Activated CD4-positive, alpha-beta T cell treated with anti-CD3 and anti-CD28 coated beads, Interleukin-2, amount 10 ng/mL, durations not matched to agents 7 days and 5 days (primary cell): ENCODE measurements around the gene NHLRC3. TPM values are rescaled to one million over a fixed set of nuclear protein-coding genes. Genes with fewer than 3 reads are reported as not detected.
"Not testable (repeated sequence)": the region's sequence is repeated elsewhere in the genome, so short reads cannot be mapped to it uniquely, and the experiment has no call there.

Experiments used
- CTCF ChIA-PET: fragments of 350-600 bp; sonication (Branson Sonifier 250); formaldehyde crosslinking; loops from one replicate; lab custom pipeline; 2021; ENCODE audit warnings: antibody characterized with exemption; lab: Charles Lee
- POLR2A ChIA-PET: fragments of 350-600 bp; sonication (Branson Sonifier 250); formaldehyde crosslinking; loops from one replicate; lab custom pipeline; 2021; ENCODE audit warnings: antibody characterized with exemption; lab: Charles Lee
- DNase-seq: peaks from one replicate; pipeline ENCODE4 v3.0.0-alpha.2; 2020
- H3K27ac Mint-ChIP-seq: one replicate; pipeline ENCODE4 v1.8.0; 2021; ENCODE audit warnings: mild to moderate bottlenecking, moderate library complexity, mixed read lengths
- H3K27me3 Mint-ChIP-seq: one replicate; pipeline ENCODE4 v1.8.0; 2021; ENCODE audit warnings: mixed read lengths
- H3K36me3 Mint-ChIP-seq: one replicate; pipeline ENCODE4 v1.8.0; 2021; ENCODE audit warnings: low read depth, mixed read lengths
- H3K4me1 Mint-ChIP-seq: one replicate; pipeline ENCODE4 v1.8.0; 2021; ENCODE audit warnings: mixed read lengths
- H3K4me3 Mint-ChIP-seq: one replicate; pipeline ENCODE4 v1.8.0; 2021; ENCODE audit warnings: mild to moderate bottlenecking, moderate library complexity, mixed read lengths
- H3K9me3 Mint-ChIP-seq: one replicate; pipeline ENCODE4 v1.8.0; 2021; ENCODE audit warnings: mixed read lengths
- total RNA-seq, 2 experiments: library from RNA; stranded (reverse); gene quantifications; one replicate each; pipeline ENCODE4 v1.2.3, GENCODE V29; 2021

NHLRC3 gene
- total RNA-seq, 2 experiments from 2014 or later = 18.4 to 20.4 TPM

DNA sequence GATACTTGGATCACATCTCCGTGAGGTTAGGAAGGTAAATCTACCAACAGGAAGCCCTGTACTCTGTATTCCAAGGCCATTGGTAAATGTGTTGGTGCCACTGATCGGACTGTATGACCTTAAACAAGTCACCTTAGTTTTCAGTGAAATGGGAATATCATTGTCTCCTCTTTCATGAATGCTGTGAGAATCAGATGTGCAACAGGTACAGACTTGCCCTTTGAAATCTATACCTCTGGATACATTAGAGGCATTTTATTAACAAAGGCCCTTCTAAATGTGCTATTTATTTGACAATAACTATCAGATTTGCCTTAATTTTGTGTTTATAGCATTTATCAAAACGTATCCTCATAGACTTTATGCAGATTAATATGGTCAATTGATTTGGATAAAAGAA lies 11.0 kb downstream of the NHLRC3 start:
- POLR2A ChIA-PET = no interaction called here
- no peak for DNase-seq
- no peaks in the 10 kb centered on the region for H3K27me3 Mint-ChIP-seq
- peaks cover 21% of the 10 kb centered on the region for H3K36me3 Mint-ChIP-seq
- H3K4me1 Mint-ChIP-seq = no peaks in the 10 kb centered on the region
- H3K27ac Mint-ChIP-seq = no peak overlapping the region
- CTCF ChIA-PET = interaction anchor here (0.8 to 1.9 kb wide), 3 partner anchors 11 to 54 kb away, joined by 3 to 6 read pairs (median 4); partner anchors contain the start of genes NHLRC3 and PROSER1
- no peaks in the 10 kb centered on the region for H3K9me3 Mint-ChIP-seq
- H3K4me3 Mint-ChIP-seq = no peak overlapping the region

GRCh38 chr13:39051157-39051556 lies 12.9 kb downstream of the NHLRC3 start:
- ChIA-PET POLR2A (no interaction called here), CTCF (interaction anchor here (1.0 kb wide), 1 partner anchor 536 kb away, joined by 3 read pairs; no protein-coding TSS in a partner anchor)
- Mint-ChIP-seq H3K27ac (no peak overlapping the region), H3K4me3 (no peak overlapping the region), H3K27me3 (no peaks in the 10 kb centered on the region), H3K36me3 (peaks cover 13% of the 10 kb centered on the region), H3K9me3 (no peaks in the 10 kb centered on the region), H3K4me1 (no peaks in the 10 kb centered on the region)
- DNase-seq = no peak

- Mint-ChIP-seq H3K4me1 (no peaks in the 10 kb centered on the region), H3K36me3 (peaks cover 15% of the 10 kb centered on the region), H3K27me3 (no peaks in the 10 kb centered on the region), H3K4me3 (no peak overlapping the region), H3K9me3 (peaks cover 3% of the 10 kb centered on the region), H3K27ac (no peak overlapping the region)
- DNase-seq = no peak
- ChIA-PET POLR2A (no interaction called here), CTCF (interaction anchor here (0.8 kb wide), 1 partner anchor 563 kb away, joined by 3 read pairs; no protein-coding TSS in a partner anchor)
Observed at GRCh38 chr13:39052944-39053343, 14.7 kb downstream of the NHLRC3 start.

GRCh38 chr13:39054112-39054511 lies 15.9 kb downstream of the NHLRC3 start:
- Mint-ChIP-seq H3K4me3 (no peak overlapping the region), H3K4me1 (no peaks in the 10 kb centered on the region), H3K27me3 (no peaks in the 10 kb centered on the region), H3K36me3 (peaks cover 7% of the 10 kb centered on the region), H3K27ac (no peak overlapping the region), H3K9me3 (peaks cover 3% of the 10 kb centered on the region)
- no peak for DNase-seq
- CTCF ChIA-PET = interaction anchor here (0.6 kb wide), 1 partner anchor 14 kb away, joined by 3 read pairs; no protein-coding TSS in a partner anchor
- POLR2A ChIA-PET = no interaction called here

DNA sequence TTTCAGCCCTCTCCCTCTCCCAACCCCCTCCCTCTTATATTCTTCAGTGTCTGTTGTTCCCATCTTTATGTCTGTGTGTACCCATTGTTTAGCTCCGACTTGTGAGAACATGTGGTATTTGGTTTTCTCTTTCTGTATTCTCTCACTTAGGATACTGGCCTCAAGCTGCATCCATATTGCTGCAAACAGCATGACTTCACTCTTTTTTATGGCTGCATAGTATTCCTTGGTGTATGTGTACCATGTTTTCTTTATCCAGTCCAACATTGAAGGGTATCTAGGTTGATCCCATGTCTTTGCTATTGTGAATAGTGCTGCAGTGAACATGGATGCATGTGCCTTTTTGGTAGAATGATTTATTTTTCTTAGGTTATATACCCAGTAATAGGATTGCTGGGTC lies 17.8 kb downstream of the NHLRC3 start:
- H3K27ac Mint-ChIP-seq = no peak overlapping the region
- H3K9me3 Mint-ChIP-seq = peaks cover 3% of the 10 kb centered on the region
- H3K36me3 Mint-ChIP-seq = peaks cover 16% of the 10 kb centered on the region
- H3K27me3 Mint-ChIP-seq = no peaks in the 10 kb centered on the region
- no peak overlapping the region for H3K4me3 Mint-ChIP-seq
- ChIA-PET POLR2A (no interaction called here), CTCF (no interaction called here)
- DNase-seq = no peak
- H3K4me1 Mint-ChIP-seq = peaks cover 4% of the 10 kb centered on the region

DNA sequence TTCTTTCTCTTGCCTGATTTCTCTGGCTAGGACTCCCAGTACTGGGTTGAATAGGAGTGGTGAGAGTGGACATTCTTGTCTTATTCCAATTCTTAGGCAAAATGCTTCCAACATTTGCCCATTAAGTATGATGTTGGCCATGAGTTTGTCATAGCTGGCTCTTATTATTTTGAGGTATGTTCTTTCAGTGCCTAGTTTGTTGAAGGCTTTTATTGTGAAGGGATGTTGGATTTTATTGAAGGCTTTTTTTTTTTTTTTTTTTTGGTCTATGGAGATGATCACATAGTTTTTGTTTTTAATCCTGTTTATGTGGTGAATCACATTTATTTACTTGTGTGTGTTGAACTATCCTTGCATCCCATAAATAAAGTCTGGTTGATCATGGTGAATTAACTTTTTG lies 19.8 kb downstream of the NHLRC3 start:
- Mint-ChIP-seq H3K27me3 (no peaks in the 10 kb centered on the region), H3K4me3 (no peak overlapping the region), H3K27ac (no peak overlapping the region), H3K36me3 (peaks cover 16% of the 10 kb centered on the region), H3K4me1 (peaks cover 4% of the 10 kb centered on the region), H3K9me3 (peaks cover 3% of the 10 kb centered on the region)
- POLR2A ChIA-PET = no interaction called here
- CTCF ChIA-PET = interaction anchor here (0.6 kb wide), 2 partner anchors 41 to 329 kb away, joined by 3 to 5 read pairs; no protein-coding TSS in a partner anchor
- DNase-seq = no peak

DNA sequence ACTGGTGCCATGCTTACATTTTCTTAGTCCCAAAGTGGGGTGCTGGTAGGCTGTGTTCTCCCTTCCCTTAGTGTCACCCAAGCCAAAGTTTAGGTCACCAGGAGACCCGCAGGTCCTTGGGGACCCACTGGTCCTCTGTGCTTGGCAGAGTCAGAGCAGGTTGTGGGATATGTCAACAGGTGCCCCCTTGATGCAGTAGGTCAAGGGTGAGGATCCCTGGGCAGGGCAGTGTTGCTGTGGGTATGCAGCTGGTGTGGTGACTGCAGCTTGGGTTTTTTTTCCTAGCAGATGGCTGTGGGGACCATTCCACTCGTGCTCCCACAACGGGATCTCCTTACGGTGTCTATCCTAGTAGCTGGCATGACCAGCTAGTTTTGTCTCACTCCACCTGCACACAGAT lies 23.7 kb downstream of the NHLRC3 start:
- H3K27me3 Mint-ChIP-seq = no peaks in the 10 kb centered on the region
- POLR2A ChIA-PET = no interaction called here
- no peak overlapping the region for H3K4me3 Mint-ChIP-seq
- peaks cover under 1% of the 10 kb centered on the region for H3K9me3 Mint-ChIP-seq
- peaks cover 4% of the 10 kb centered on the region for H3K4me1 Mint-ChIP-seq
- CTCF ChIA-PET = no interaction called here
- H3K36me3 Mint-ChIP-seq = peaks cover 11% of the 10 kb centered on the region
- no peak for DNase-seq
- no peak overlapping the region for H3K27ac Mint-ChIP-seq

DNA sequence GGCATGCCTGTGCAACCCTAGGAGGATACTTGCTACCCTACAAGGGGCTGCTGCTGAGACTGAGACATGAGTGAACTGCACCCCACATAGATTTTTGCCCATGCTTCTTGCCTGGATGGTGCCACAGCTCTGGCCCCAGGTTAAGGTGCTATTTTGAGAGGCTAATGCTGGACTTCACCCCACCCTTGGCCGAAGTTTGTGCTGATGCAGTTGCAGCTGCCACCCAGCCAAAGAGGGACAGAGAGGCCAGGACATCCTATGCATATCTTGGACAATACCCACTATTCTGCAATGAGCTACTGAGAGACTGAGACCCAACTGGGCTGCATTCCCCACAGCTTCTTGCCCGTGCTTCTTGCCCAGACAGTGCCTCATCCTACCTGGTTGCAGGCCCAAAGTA lies 34.6 kb downstream of the NHLRC3 start:
- H3K4me1 Mint-ChIP-seq = no peaks in the 10 kb centered on the region

GRCh38 chr13:39073983-39074382 lies 35.7 kb downstream of the NHLRC3 start:
- peaks cover 38% of the 10 kb centered on the region for H3K27me3 Mint-ChIP-seq
- no peak for DNase-seq
- no peaks in the 10 kb centered on the region for H3K9me3 Mint-ChIP-seq
- H3K36me3 Mint-ChIP-seq = no peaks in the 10 kb centered on the region
- no peak overlapping the region for H3K27ac Mint-ChIP-seq
- ChIA-PET CTCF (interaction anchor here (1.5 kb wide), 1 partner anchor 14 kb away, joined by 3 read pairs; no protein-coding TSS in a partner anchor), POLR2A (no interaction called here)
- H3K4me1 Mint-ChIP-seq = no peaks in the 10 kb centered on the region
- no peak overlapping the region for H3K4me3 Mint-ChIP-seq

More for the DNA sequence above, 34.6 kb downstream of the NHLRC3 start:
- no peaks in the 10 kb centered on the region for H3K36me3 Mint-ChIP-seq
- no peaks in the 10 kb centered on the region for H3K9me3 Mint-ChIP-seq
- CTCF ChIA-PET = interaction anchor here (1.0 kb wide), 1 partner anchor 16 kb away, joined by 3 read pairs; no protein-coding TSS in a partner anchor
- peaks cover 29% of the 10 kb centered on the region for H3K27me3 Mint-ChIP-seq
- DNase-seq = no peak
- no peak overlapping the region for H3K4me3 Mint-ChIP-seq
- POLR2A ChIA-PET = no interaction called here
- no peak overlapping the region for H3K27ac Mint-ChIP-seq

DNA sequence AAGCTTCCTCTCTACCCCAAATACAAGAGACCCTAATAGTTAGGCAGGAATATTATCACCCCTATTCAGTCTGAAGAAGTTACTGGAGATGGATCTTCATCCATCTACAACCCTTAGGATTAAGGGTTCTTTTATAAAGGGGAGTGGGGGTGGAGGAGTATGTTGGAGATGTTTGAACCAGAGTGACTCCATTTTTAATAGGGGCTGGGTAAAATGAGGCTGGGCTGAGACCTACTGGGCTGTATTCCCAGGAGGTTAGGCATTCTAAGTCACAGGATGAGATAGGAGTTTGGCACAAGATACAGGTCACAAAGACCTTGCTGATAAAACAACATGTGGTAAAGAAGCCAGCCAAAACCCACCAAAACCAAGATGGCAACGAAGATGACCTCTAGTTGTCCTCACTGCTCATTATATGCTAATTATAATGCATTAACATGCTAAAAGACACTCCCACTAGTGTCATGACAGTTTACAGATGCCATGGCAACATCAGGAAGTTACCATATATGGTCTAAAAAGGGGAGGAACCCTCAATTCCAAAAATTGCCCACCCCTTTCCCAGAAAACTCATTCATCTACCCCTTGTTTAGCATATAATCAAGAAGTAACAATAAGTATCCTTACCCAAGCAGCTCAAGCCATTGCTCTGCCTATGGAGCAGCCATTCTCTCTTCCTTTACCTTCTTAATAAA lies 48.1 kb downstream of the NHLRC3 start:
- H3K9me3 Mint-ChIP-seq, H3K4me3 Mint-ChIP-seq, H3K36me3 Mint-ChIP-seq, DNase-seq, H3K27ac Mint-ChIP-seq, POLR2A ChIA-PET, H3K4me1 Mint-ChIP-seq, CTCF ChIA-PET: not testable (repeated sequence)
- H3K27me3 Mint-ChIP-seq = peaks cover 13% of the 10 kb centered on the region

- no peak overlapping the region for H3K4me3 Mint-ChIP-seq
- no peak for DNase-seq
- H3K4me1 Mint-ChIP-seq = peaks cover 2% of the 10 kb centered on the region
- peaks cover 4% of the 10 kb centered on the region for H3K27me3 Mint-ChIP-seq
- no peaks in the 10 kb centered on the region for H3K36me3 Mint-ChIP-seq
- peaks cover 2% of the 10 kb centered on the region for H3K9me3 Mint-ChIP-seq
- H3K27ac Mint-ChIP-seq = no peak overlapping the region
- CTCF ChIA-PET = no interaction called here
- POLR2A ChIA-PET = no interaction called here
Observed at GRCh38 chr13:39091586-39091985, 53.3 kb downstream of the NHLRC3 start.

DNA sequence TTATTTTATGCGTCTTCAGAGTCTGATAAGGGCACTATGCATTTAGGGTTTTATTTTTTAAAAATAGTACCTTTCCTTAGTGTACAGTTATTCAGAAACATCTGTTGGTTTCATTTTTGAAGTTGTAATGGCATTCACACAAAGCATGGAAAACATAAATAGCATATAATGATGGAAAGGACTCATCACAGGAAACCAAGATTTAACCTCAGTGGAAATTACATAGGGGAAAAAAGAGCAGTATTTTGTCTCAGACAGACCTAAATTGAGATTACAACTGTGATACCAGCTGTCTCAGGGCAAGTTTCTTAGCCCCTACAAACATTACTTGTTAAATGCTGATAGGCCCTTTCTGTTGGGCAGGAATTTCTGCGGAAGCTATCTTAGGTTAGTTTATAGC lies 57.2 kb downstream of the NHLRC3 start:
- POLR2A ChIA-PET = no interaction called here
- no peak for DNase-seq
- Mint-ChIP-seq H3K4me1 (peaks cover 2% of the 10 kb centered on the region), H3K27ac (no peak overlapping the region), H3K4me3 (no peak overlapping the region), H3K27me3 (no peaks in the 10 kb centered on the region), H3K9me3 (no peaks in the 10 kb centered on the region), H3K36me3 (no peaks in the 10 kb centered on the region)
- CTCF ChIA-PET = interaction anchor here (0.6 to 1.6 kb wide), 2 partner anchors 12 to 583 kb away, joined by 3 to 5 read pairs; no protein-coding TSS in a partner anchor

GRCh38 chr13:39099231-39099630 lies 61.0 kb downstream of the NHLRC3 start:
- H3K9me3 Mint-ChIP-seq = no peaks in the 10 kb centered on the region
- H3K4me1 Mint-ChIP-seq = peaks cover 2% of the 10 kb centered on the region
- no peaks in the 10 kb centered on the region for H3K27me3 Mint-ChIP-seq
- no peak for DNase-seq
- no peak overlapping the region for H3K27ac Mint-ChIP-seq
- H3K36me3 Mint-ChIP-seq = no peaks in the 10 kb centered on the region
- CTCF ChIA-PET = no interaction called here
- POLR2A ChIA-PET = no interaction called here
- H3K4me3 Mint-ChIP-seq = no peak overlapping the region
